HG03196 (cell line): Measurements from ENCODE around the gene DBN1.
"Not testable (repeated sequence)": the region's sequence is repeated elsewhere in the genome, so short reads cannot be mapped to it uniquely, and the experiment has no call there.

Source experiments
- ATAC-seq: cut with Tn5 transposase; IDR thresholded peaks from one replicate; pipeline ENCODE4 v1.9.1; 2021; ENCODE audit not compliant: unreplicated experiment

Gene DBN1

GRCh38 chr5:177431317-177432142 lies 41.9 kb downstream of the DBN1 start:
- peak; percentile 36 for ATAC-seq

- ATAC-seq, result no peak
Measured at GRCh38 chr5:177430972-177431316, 42.5 kb downstream of the DBN1 start.

- ATAC-seq, result no peak
Measured at GRCh38 chr5:177430140-177430951, 43.1 kb downstream of the DBN1 start.

GRCh38 chr5:177429248-177430040 lies 44.0 kb downstream of the DBN1 start:
- no peak for ATAC-seq

GRCh38 chr5:177428574-177429217 lies 44.7 kb downstream of the DBN1 start:
- no peak for ATAC-seq

GRCh38 chr5:177427919-177428573 lies 45.4 kb downstream of the DBN1 start:
- no peak for ATAC-seq

GRCh38 chr5:177427211-177427822 lies 46.1 kb downstream of the DBN1 start:
- ATAC-seq, result no peak

- peak; percentile 6 for ATAC-seq
Measured at GRCh38 chr5:177426566-177427210, 46.7 kb downstream of the DBN1 start, which contains the start of gene GRK6. Gene GRK6, plus strand, starts transcription at chr5:177426676. Its CDS starts 170 bp downstream, at chr5:177426846.

- ATAC-seq, result peak; percentile 78
Measured at GRCh38 chr5:177425801-177426565, 47.5 kb downstream of the DBN1 start.

GRCh38 chr5:177425196-177425800 lies 48.1 kb downstream of the DBN1 start:
- ATAC-seq, result no peak

GRCh38 chr5:177423671-177424070 lies 49.8 kb downstream of the DBN1 start:
- no peak for ATAC-seq

- no peak for ATAC-seq
Measured at GRCh38 chr5:177421062-177421798, 52.2 kb downstream of the DBN1 start.

GRCh38 chr5:177420472-177420871 lies 53.0 kb downstream of the DBN1 start:
- not testable (repeated sequence) for ATAC-seq

GRCh38 chr5:177419046-177419445 lies 54.4 kb downstream of the DBN1 start:
- ATAC-seq, result no peak

GRCh38 chr5:177417081-177417480 lies 56.4 kb downstream of the DBN1 start:
- not testable (repeated sequence) for ATAC-seq

GRCh38 chr5:177414481-177414880 lies 59.0 kb downstream of the DBN1 start:
- no peak for ATAC-seq

GRCh38 chr5:177412603-177413233 lies 60.7 kb downstream of the DBN1 start:
- peak; percentile 69 for ATAC-seq
